Measurements from ENCODE around the gene FUNDC2. TPM values are rescaled to one million over a fixed set of nuclear protein-coding genes. Genes with fewer than 3 reads are reported as not detected.

The FUNDC2 gene
- total RNA-seq, 4 donors from 2014 or later = 65.8 to 110 (median 83.7) TPM

- ATAC-seq (ENCODE audit: low FRiP score) (no peak), DNase-seq (ENCODE audit: low spot score) (no peak)
- TF ChIP-seq CTCF (IDR thresholded peaks at IDR 0.05) = no peak
These were observed 43.4 kb downstream of the FUNDC2 start for GRCh38 chrX:155070038-155070437.

GRCh38 chrX:155070663-155070974 is 44.0 kb downstream of the FUNDC2 start:
- TF ChIP-seq CTCF (IDR thresholded peaks at IDR 0.05) = no peak
- ATAC-seq (ENCODE audit: low FRiP score) = peak; percentile 29
- DNase-seq (ENCODE audit: low spot score) = no peak

- DNase-seq (ENCODE audit: low spot score) = no peak
- peak; percentile 89 for ATAC-seq (ENCODE audit: low FRiP score)
- no peak for TF ChIP-seq CTCF (IDR thresholded peaks at IDR 0.05)
These were observed 44.5 kb downstream of the FUNDC2 start, which contains the start of the genes BRCC3, CMC4 and MTCP1 for GRCh38 chrX:155070975-155071693. Gene BRCC3 (plus strand): TSS chrX:155071508. CDS start chrX:155071528, 20 bp downstream. Gene CMC4 (minus strand): TSS chrX:155071136. CDS start chrX:155064023, 7,113 bp downstream. Gene MTCP1 (minus strand): TSS chrX:155071136. CDS start chrX:155066010, 5,126 bp downstream.

GRCh38 chrX:155071694-155072280 is 45.1 kb downstream of the FUNDC2 start:
- ATAC-seq (ENCODE audit: low FRiP score) = peak; percentile 5
- TF ChIP-seq CTCF (IDR thresholded peaks at IDR 0.05) = no peak
- DNase-seq (ENCODE audit: low spot score) = no peak

GRCh38 chrX:155086202-155086840 is 59.7 kb downstream of the FUNDC2 start:
- DNase-seq (ENCODE audit: low spot score) = no peak
- TF ChIP-seq CTCF (IDR thresholded peaks at IDR 0.05) = no peak
- no peak for ATAC-seq (ENCODE audit: low FRiP score)

- ATAC-seq (ENCODE audit: low FRiP score) = no peak
- DNase-seq (ENCODE audit: low spot score) = no peak
- no peak for TF ChIP-seq CTCF (IDR thresholded peaks at IDR 0.05)
These were observed 60.5 kb downstream of the FUNDC2 start for GRCh38 chrX:155086961-155087735.

Data from omental fat pad (tissue), 4 donors.